IMR-90 (cell line): ENCODE data around the gene SLC17A3. TPM values are rescaled to one million over a fixed set of nuclear protein-coding genes. Genes with fewer than 3 reads are reported as not detected.

ENCODE experiments used
- ATAC-seq: fragments of 200-7000 bp; cut with Tn5 transposase; 2 replicates; pipeline ENCODE4 v1.9.1; 2020; ENCODE audit warnings: low read depth, mild to moderate bottlenecking, moderate library complexity
- BruUV-seq: library from RNA; stranded (reverse); fragments of 400-500 nt; replicated peaks from 2 replicates; lab custom pipeline; 2021; lab: Mats Ljungman, UMichigan
- CTCF ChIA-PET: fragments of 300-600 bp; formaldehyde crosslinking; extraction: SDS; loops from one replicate; lab custom pipeline; 2021; ENCODE audit warnings: antibody characterized with exemption; lab: Yijun Ruan, JAX
- POLR2A ChIA-PET: fragments of 300-600 bp; sonication (Branson Sonifier 250); formaldehyde crosslinking; loops from one replicate; lab custom pipeline; 2022; ENCODE audit warnings: antibody characterized with exemption; ENCODE audit not compliant: unreplicated experiment; lab: Charles Lee
- DNase-seq: peaks from one replicate; pipeline ENCODE4 v3.0.0; 2013
- H2AFZ ChIP-seq: replicated peaks from 2 replicates; pipeline ENCODE3; 2013; ENCODE audit warnings: low read length, mild to moderate bottlenecking; ENCODE audit not compliant: poor library complexity
- H2AK5ac ChIP-seq: 2 replicates; pipeline ENCODE4 v1.6.1; 2013; ENCODE audit warnings: low read depth, low read length, inconsistent platforms
- H2AK9ac ChIP-seq: replicated peaks from 2 replicates; pipeline ENCODE3; 2013; ENCODE audit warnings: mild to moderate bottlenecking, low read depth, low read length, moderate library complexity; ENCODE audit not compliant: poor library complexity
- H2BK120ac ChIP-seq: 2 replicates; pipeline ENCODE4 v1.6.1; 2013; ENCODE audit warnings: low read depth, low read length, inconsistent platforms
- H2BK15ac ChIP-seq: 3 replicates; pipeline ENCODE4 v1.6.1; 2013; ENCODE audit warnings: low read depth, low read length, inconsistent platforms
- H2BK20ac ChIP-seq: 2 replicates; pipeline ENCODE4 v1.6.1; 2013; ENCODE audit warnings: low read depth, mild to moderate bottlenecking, inconsistent platforms, low read length, moderate library complexity
- H2BK5ac ChIP-seq: 2 replicates; pipeline ENCODE4 v1.6.1; 2013; ENCODE audit warnings: mild to moderate bottlenecking, low read depth, low read length, inconsistent platforms; ENCODE audit not compliant: poor library complexity, severe bottlenecking
- H3K14ac ChIP-seq: replicated peaks from 2 replicates; pipeline ENCODE4 v1.6.1; 2013; ENCODE audit warnings: low read depth, low read length, inconsistent platforms
- H3K18ac ChIP-seq: 2 replicates; pipeline ENCODE4 v1.6.1; 2013; ENCODE audit warnings: low read depth, low read length, control low read depth
- H3K23ac ChIP-seq: 2 replicates; pipeline ENCODE4 v1.6.1; 2013; ENCODE audit warnings: low read depth, low read length, inconsistent platforms
- H3K27ac ChIP-seq: 2 replicates; pipeline ENCODE4 v1.5.1; 2013; ENCODE audit warnings: mild to moderate bottlenecking, control low read depth, low read length; ENCODE audit not compliant: insufficient read depth
- H3K27me3 ChIP-seq: 2 replicates; pipeline ENCODE4 v1.6.1; 2013; ENCODE audit warnings: low read length; ENCODE audit not compliant: control insufficient read depth, insufficient read depth
- H3K36me3 ChIP-seq: 2 replicates; pipeline ENCODE4 v1.6.1; 2013; ENCODE audit warnings: low read length, mixed read lengths; ENCODE audit not compliant: control insufficient read depth, insufficient read depth
- H3K4ac ChIP-seq: 2 replicates; pipeline ENCODE4 v1.6.1; 2013; ENCODE audit warnings: low read depth, low read length, inconsistent platforms
- H3K4me1 ChIP-seq: 2 replicates; pipeline ENCODE4 v1.6.1; 2013; ENCODE audit warnings: low read length, mixed read lengths; ENCODE audit not compliant: control insufficient read depth, insufficient read depth
- H3K4me2 ChIP-seq: 2 replicates; pipeline ENCODE4 v1.6.1; 2013; ENCODE audit warnings: low read depth, mild to moderate bottlenecking, control low read depth, low read length, moderate library complexity
- H3K4me3 ChIP-seq: 2 replicates; pipeline ENCODE4 v1.5.1; 2013; ENCODE audit warnings: low read depth, mild to moderate bottlenecking, control low read depth, low read length, moderate library complexity; ENCODE audit not compliant: insufficient read depth
- H3K56ac ChIP-seq: 2 replicates; pipeline ENCODE4 v1.6.1; 2013; ENCODE audit warnings: low read length, inconsistent platforms; ENCODE audit not compliant: insufficient read depth; ENCODE audit errors: extremely low read depth
- H3K79me1 ChIP-seq, 2 experiments: 2 replicates each; pipeline ENCODE4 v1.6.1; 2013; ENCODE audit warnings: low read length in 2 of 2, inconsistent platforms in 1 of 2, low read depth in 1 of 2
- H3K9ac ChIP-seq: 2 replicates; pipeline ENCODE4 v1.6.1; 2013; ENCODE audit warnings: low read depth, low read length, control low read depth
- H3K9me1 ChIP-seq: 2 replicates; pipeline ENCODE4 v1.6.1; 2013; ENCODE audit warnings: low read length, inconsistent platforms; ENCODE audit not compliant: insufficient read depth
- H3K9me3 ChIP-seq: 2 replicates; pipeline ENCODE4 v1.6.1; 2013; ENCODE audit warnings: low read length; ENCODE audit not compliant: control insufficient read depth, insufficient read depth
- H4K20me1 ChIP-seq: 2 replicates; pipeline ENCODE4 v1.6.1; 2013; ENCODE audit warnings: low read length, inconsistent platforms; ENCODE audit not compliant: insufficient read depth
- H4K5ac ChIP-seq: 2 replicates; pipeline ENCODE4 v1.6.1; 2013; ENCODE audit warnings: mild to moderate bottlenecking, low read depth, low read length, control low read depth
- H4K8ac ChIP-seq, 2 experiments: 2 replicates each; pipeline ENCODE4 v1.6.1; 2013; ENCODE audit warnings: low read depth in 2 of 2, low read length in 2 of 2, control low read depth in 1 of 2, inconsistent platforms in 1 of 2
- H4K91ac ChIP-seq: 2 replicates; pipeline ENCODE4 v1.6.1; 2013; ENCODE audit warnings: low read depth, low read length, inconsistent platforms; ENCODE audit not compliant: insufficient read depth
- BHLHE40 ChIP-seq: fragments of 150-350 bp; IDR thresholded peaks from 2 replicates; pipeline ENCODE4 v1.6.1; 2016; ENCODE audit warnings: mild to moderate bottlenecking, low read depth, low read length
- CEBPB ChIP-seq: IDR thresholded peaks from 2 replicates; pipeline ENCODE4 v1.6.1; 2012; ENCODE audit warnings: low read depth, low read length, improper control_type of control experiment
- CHD1 ChIP-seq: IDR thresholded peaks from 2 replicates; pipeline ENCODE4 v1.6.1; 2012; ENCODE audit warnings: low read depth, low read length, improper control_type of control experiment
- FOS ChIP-seq: fragments of 150-350 bp; IDR thresholded peaks from 2 replicates; pipeline ENCODE4 v1.6.1; 2016; ENCODE audit warnings: low read depth, low read length
- MAFK ChIP-seq: IDR thresholded peaks from 2 replicates; pipeline ENCODE4 v1.6.1; 2012; ENCODE audit warnings: low read depth, low read length, improper control_type of control experiment
- MAZ ChIP-seq: IDR thresholded peaks from 2 replicates; pipeline ENCODE4 v1.6.1; 2012; ENCODE audit warnings: low read depth, mild to moderate bottlenecking, low read length, improper control_type of control experiment, moderate library complexity, borderline replicate concordance
- MXI1 ChIP-seq: IDR thresholded peaks from 2 replicates; pipeline ENCODE4 v1.6.1; 2012; ENCODE audit warnings: low read depth, mild to moderate bottlenecking, low read length, moderate library complexity, borderline replicate concordance
- NFE2L2 ChIP-seq: fragments of 150-350 bp; IDR thresholded peaks from 2 replicates; pipeline ENCODE4 v1.6.1; 2016; ENCODE audit warnings: low read depth, mild to moderate bottlenecking, low read length
- POLR2A ChIP-seq: IDR thresholded peaks from 2 replicates; pipeline ENCODE4 v1.6.1; 2012; ENCODE audit warnings: mild to moderate bottlenecking, low read depth, low read length
- RAD21 ChIP-seq: IDR thresholded peaks from 2 replicates; pipeline ENCODE4 v1.6.1; 2012; ENCODE audit warnings: low read length, improper control_type of control experiment
- RCOR1 ChIP-seq: IDR thresholded peaks from 2 replicates; pipeline ENCODE4 v1.6.1; 2012; ENCODE audit warnings: mild to moderate bottlenecking, low read length, improper control_type of control experiment; ENCODE audit not compliant: insufficient replicate concordance
- RFX5 ChIP-seq: IDR thresholded peaks from 2 replicates; pipeline ENCODE4 v1.8.0; 2012; ENCODE audit warnings: low read depth, mild to moderate bottlenecking, low read length, moderate library complexity
- SMC3 ChIP-seq: fragments of 150-350 bp; IDR thresholded peaks from 2 replicates; pipeline ENCODE4 v1.6.1; 2016; ENCODE audit warnings: low read depth, mild to moderate bottlenecking, antibody characterized with exemption, low read length, moderate library complexity
- WGBS, 2 experiments: methylation state at CpG; one replicate each; pipeline versions ENCODE4 v1.1.5 to v1.1.7; 2013; ENCODE audit warnings: missing lambda C conversion rate in 2 of 2; ENCODE audit not compliant: insufficient read length in 1 of 2; ENCODE audit errors: extremely low coverage in 2 of 2; 5-methylcytosine and 5-hydroxymethylcytosine counted together
- dilution Hi-C: fragments of 300-500 bp; cut with HindIII; formaldehyde crosslinking; loops from one replicate; pipeline ENCODE4 v1.14.3; 2018; ENCODE audit warnings: low sequenced_read_pairs; ENCODE audit not compliant: unreplicated experiment
- in situ Hi-C: fragments of 300-500 bp; cut with MboI; formaldehyde crosslinking; loops from 3 replicates; pipeline ENCODE4 v1.14.3; 2019; ENCODE audit warnings: low sequenced_read_pairs, inconsistent platforms, mixed read lengths
- intact Hi-C: fragments of 100-400 bp; cut with micrococcal nuclease; formaldehyde crosslinking; loops from 2 replicates; pipeline ENCODE4 v1.10.0; 2022
- polyA plus RNA-seq, 3 experiments: library from polyadenylated mRNA; depleted of rRNA; stranded (reverse); fragments of >200 nt; gene quantifications; 2 replicates each; pipeline ENCODE4 v1.2.3, GENCODE V29; 2012; ENCODE audit warnings: low replicate concordance in 1 of 3
- total RNA-seq: library from RNA; depleted of rRNA; stranded (reverse); fragments of >200 nt; gene quantifications from 2 replicates; pipeline ENCODE4 v1.2.3, GENCODE V29; 2012
- TF ChIP-seq, protein P1 (sequence below): conservative IDR thresholded peaks from 2 replicates; pipeline ENCODE4 v1.5.1; 2012; ENCODE audit warnings: mild to moderate bottlenecking, low read depth, low read length, improper control_type of control experiment
- TF ChIP-seq, protein P2 (sequence below): fragments of 150-350 bp; IDR thresholded peaks from 2 replicates; pipeline ENCODE4 v1.6.1; 2017; ENCODE audit warnings: mild to moderate bottlenecking, antibody characterized with exemption, low read length, low read depth
- TF ChIP-seq, protein P3 (sequence below): fragments of 150-350 bp; IDR thresholded peaks from 2 replicates; pipeline ENCODE4 v1.6.1; 2016; ENCODE audit warnings: low read depth, mild to moderate bottlenecking, low read length, moderate library complexity, borderline replicate concordance

Gene SLC17A3
- total and polyA plus RNA-seq, 2 of the 4 experiments (the other 2 are of a cell fraction) = not detected

DNA sequence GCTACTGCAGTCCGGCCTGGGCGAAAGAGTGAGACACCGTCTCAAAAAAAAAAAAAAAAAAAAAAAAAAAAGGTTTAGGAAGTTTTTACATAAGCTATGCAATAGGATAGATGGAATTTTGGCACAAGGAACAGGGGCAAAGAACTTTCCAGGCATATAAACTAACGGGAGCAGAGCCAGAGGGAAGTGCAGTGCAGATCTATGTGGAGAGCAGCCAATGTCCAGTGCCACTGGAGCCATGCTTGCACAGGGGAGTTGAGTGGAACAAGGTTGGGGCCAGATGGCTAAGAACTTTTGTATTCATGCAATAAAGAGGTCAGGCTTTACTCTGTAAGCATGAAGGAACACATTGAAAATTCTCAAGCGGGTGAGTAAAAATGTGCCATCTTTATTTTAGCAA lies 45.6 kb upstream of the SLC17A3 start:
- Histone ChIP-seq H2BK120ac (no peak overlapping the region), H3K4me3 (no peak overlapping the region), H3K14ac (no peak overlapping the region), H3K9ac (no peak overlapping the region), H2AK5ac (no peak overlapping the region), H3K4me1 (no peaks in the 10 kb centered on the region), H4K8ac (no peak overlapping the region), H3K27ac (no peak overlapping the region), H3K27me3 (no peaks in the 10 kb centered on the region; the same call in 1 of the 2 replicates), H2AK9ac (no peak overlapping the region), H4K91ac (no peak overlapping the region), H2AFZ (no peak overlapping the region), H3K9me3 (no peaks in the 10 kb centered on the region), H3K4me2 (no peak overlapping the region), H3K56ac (no peak overlapping the region), H2BK20ac (no peak overlapping the region), H4K20me1 (no peaks in the 10 kb centered on the region), H3K18ac (no peak overlapping the region), H4K5ac (no peak overlapping the region), H3K9me1 (no peaks in the 10 kb centered on the region), H2BK5ac (no peak overlapping the region), H3K79me1 (no peaks in the 10 kb centered on the region), H3K4ac (no peak overlapping the region), H3K36me3 (no peaks in the 10 kb centered on the region), H2BK15ac (no peak overlapping the region), H3K23ac (no peak overlapping the region)
- DNase-seq (no peak), ATAC-seq (no peak)
- dilution Hi-C loops = no loop called here
- ChIA-PET POLR2A (no interaction called here), CTCF (no interaction called here)
- no TSS peak for BruUV-seq
- in situ Hi-C loops = no loop called here
- no peak for TF ChIP-seq RCOR1
- no peak for TF ChIP-seq MXI1
- no peak for TF ChIP-seq MAZ
- no peak for TF ChIP-seq RFX5
- no peak for TF ChIP-seq CHD1
- TF ChIP-seq POLR2A = no peak
- TF ChIP-seq, protein P1, sequence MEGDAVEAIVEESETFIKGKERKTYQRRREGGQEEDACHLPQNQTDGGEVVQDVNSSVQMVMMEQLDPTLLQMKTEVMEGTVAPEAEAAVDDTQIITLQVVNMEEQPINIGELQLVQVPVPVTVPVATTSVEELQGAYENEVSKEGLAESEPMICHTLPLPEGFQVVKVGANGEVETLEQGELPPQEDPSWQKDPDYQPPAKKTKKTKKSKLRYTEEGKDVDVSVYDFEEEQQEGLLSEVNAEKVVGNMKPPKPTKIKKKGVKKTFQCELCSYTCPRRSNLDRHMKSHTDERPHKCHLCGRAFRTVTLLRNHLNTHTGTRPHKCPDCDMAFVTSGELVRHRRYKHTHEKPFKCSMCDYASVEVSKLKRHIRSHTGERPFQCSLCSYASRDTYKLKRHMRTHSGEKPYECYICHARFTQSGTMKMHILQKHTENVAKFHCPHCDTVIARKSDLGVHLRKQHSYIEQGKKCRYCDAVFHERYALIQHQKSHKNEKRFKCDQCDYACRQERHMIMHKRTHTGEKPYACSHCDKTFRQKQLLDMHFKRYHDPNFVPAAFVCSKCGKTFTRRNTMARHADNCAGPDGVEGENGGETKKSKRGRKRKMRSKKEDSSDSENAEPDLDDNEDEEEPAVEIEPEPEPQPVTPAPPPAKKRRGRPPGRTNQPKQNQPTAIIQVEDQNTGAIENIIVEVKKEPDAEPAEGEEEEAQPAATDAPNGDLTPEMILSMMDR = no peak
- no peak for TF ChIP-seq SMC3
- TF ChIP-seq, protein P2, sequence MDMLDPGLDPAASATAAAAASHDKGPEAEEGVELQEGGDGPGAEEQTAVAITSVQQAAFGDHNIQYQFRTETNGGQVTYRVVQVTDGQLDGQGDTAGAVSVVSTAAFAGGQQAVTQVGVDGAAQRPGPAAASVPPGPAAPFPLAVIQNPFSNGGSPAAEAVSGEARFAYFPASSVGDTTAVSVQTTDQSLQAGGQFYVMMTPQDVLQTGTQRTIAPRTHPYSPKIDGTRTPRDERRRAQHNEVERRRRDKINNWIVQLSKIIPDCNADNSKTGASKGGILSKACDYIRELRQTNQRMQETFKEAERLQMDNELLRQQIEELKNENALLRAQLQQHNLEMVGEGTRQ = no peak
- TF ChIP-seq, protein P3, sequence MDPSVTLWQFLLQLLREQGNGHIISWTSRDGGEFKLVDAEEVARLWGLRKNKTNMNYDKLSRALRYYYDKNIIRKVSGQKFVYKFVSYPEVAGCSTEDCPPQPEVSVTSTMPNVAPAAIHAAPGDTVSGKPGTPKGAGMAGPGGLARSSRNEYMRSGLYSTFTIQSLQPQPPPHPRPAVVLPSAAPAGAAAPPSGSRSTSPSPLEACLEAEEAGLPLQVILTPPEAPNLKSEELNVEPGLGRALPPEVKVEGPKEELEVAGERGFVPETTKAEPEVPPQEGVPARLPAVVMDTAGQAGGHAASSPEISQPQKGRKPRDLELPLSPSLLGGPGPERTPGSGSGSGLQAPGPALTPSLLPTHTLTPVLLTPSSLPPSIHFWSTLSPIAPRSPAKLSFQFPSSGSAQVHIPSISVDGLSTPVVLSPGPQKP = no peak
- no peak for TF ChIP-seq BHLHE40
- TF ChIP-seq CEBPB = no peak
- no peak for TF ChIP-seq RAD21
- no peak for TF ChIP-seq NFE2L2
- no peak for TF ChIP-seq FOS
- no peak for TF ChIP-seq MAFK
- WGBS, 2 experiments = 57% methylated on average over 2 of the region's 5 CpGs; no CpG with 5 or more reads in 1 of the 2 experiments
- intact Hi-C loops = no loop called here
